ENCODE results near the gene LY6G5B. TPM values are rescaled to one million over a fixed set of nuclear protein-coding genes. Genes with fewer than 3 reads are reported as not detected.

The LY6G5B gene
- total and polyA plus RNA-seq, 2 experiments from 2014 or later = 7.9 to 8.4 TPM

DNA sequence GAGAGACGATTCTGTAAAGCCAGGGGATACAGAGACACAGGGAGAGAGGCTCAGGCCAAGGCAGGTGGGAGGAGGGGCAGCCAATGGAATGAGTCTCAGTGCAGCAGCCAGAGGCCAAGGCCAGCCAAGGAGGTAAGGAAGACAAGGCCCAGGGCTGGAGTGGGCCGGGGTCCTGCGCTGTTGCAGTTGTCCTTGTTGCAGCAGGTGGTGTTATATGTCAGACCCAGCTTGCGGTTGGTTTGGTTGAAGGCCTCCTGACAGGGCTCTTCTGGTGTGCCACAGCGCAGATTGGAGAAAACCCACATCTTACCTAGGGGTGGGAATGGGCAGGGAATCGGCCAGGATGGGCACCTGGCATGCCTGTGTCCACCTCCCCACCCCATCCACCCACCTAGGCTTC is 49.2 kb downstream of the LY6G5B start (continued):
- TF ChIP-seq, protein P1, sequence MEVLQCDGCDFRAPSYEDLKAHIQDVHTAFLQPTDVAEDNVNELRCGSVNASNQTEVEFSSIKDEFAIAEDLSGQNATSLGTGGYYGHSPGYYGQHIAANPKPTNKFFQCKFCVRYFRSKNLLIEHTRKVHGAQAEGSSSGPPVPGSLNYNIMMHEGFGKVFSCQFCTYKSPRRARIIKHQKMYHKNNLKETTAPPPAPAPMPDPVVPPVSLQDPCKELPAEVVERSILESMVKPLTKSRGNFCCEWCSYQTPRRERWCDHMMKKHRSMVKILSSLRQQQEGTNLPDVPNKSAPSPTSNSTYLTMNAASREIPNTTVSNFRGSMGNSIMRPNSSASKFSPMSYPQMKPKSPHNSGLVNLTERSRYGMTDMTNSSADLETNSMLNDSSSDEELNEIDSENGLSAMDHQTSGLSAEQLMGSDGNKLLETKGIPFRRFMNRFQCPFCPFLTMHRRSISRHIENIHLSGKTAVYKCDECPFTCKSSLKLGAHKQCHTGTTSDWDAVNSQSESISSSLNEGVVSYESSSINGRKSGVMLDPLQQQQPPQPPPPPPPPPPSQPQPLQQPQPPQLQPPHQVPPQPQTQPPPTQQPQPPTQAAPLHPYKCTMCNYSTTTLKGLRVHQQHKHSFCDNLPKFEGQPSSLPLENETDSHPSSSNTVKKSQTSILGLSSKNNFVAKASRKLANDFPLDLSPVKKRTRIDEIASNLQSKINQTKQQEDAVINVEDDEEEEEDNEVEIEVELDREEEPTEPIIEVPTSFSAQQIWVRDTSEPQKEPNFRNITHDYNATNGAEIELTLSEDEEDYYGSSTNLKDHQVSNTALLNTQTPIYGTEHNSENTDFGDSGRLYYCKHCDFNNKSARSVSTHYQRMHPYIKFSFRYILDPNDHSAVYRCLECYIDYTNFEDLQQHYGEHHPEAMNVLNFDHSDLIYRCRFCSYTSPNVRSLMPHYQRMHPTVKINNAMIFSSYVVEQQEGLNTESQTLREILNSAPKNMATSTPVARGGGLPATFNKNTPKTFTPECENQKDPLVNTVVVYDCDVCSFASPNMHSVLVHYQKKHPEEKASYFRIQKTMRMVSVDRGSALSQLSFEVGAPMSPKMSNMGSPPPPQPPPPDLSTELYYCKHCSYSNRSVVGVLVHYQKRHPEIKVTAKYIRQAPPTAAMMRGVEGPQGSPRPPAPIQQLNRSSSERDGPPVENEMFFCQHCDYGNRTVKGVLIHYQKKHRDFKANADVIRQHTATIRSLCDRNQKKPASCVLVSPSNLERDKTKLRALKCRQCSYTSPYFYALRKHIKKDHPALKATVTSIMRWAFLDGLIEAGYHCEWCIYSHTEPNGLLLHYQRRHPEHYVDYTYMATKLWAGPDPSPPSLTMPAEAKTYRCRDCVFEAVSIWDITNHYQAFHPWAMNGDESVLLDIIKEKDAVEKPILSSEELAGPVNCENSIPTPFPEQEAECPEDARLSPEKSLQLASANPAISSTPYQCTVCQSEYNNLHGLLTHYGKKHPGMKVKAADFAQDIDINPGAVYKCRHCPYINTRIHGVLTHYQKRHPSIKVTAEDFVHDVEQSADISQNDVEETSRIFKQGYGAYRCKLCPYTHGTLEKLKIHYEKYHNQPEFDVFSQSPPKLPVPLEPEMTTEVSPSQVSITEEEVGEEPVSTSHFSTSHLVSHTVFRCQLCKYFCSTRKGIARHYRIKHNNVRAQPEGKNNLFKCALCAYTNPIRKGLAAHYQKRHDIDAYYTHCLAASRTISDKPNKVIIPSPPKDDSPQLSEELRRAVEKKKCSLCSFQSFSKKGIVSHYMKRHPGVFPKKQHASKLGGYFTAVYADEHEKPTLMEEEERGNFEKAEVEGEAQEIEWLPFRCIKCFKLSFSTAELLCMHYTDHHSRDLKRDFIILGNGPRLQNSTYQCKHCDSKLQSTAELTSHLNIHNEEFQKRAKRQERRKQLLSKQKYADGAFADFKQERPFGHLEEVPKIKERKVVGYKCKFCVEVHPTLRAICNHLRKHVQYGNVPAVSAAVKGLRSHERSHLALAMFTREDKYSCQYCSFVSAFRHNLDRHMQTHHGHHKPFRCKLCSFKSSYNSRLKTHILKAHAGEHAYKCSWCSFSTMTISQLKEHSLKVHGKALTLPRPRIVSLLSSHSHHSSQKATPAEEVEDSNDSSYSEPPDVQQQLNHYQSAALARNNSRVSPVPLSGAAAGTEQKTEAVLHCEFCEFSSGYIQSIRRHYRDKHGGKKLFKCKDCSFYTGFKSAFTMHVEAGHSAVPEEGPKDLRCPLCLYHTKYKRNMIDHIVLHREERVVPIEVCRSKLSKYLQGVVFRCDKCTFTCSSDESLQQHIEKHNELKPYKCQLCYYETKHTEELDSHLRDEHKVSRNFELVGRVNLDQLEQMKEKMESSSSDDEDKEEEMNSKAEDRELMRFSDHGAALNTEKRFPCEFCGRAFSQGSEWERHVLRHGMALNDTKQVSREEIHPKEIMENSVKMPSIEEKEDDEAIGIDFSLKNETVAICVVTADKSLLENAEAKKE (CRISPR knock-in tag; IDR thresholded peaks at IDR 0.05) = no peak
- TF ChIP-seq ZNF331 (CRISPR knock-in tag; IDR thresholded peaks at IDR 0.05; ENCODE audit: low read depth) (no peak), EZH2 (IDR thresholded peaks at IDR 0.05; ENCODE audit: low read depth, unreplicated experiment) (no peak), ZNF114 (CRISPR knock-in tag; IDR thresholded peaks at IDR 0.05) (no peak), EZH2phosphoT487 (IDR thresholded peaks at IDR 0.05; ENCODE audit: unreplicated experiment) (no peak), JUNB (IDR thresholded peaks at IDR 0.05; ENCODE audit: unreplicated experiment) (no peak), STAT1 (IDR thresholded peaks at IDR 0.05; ENCODE audit: unreplicated experiment) (no peak)
- TF ChIP-seq, protein P2, sequence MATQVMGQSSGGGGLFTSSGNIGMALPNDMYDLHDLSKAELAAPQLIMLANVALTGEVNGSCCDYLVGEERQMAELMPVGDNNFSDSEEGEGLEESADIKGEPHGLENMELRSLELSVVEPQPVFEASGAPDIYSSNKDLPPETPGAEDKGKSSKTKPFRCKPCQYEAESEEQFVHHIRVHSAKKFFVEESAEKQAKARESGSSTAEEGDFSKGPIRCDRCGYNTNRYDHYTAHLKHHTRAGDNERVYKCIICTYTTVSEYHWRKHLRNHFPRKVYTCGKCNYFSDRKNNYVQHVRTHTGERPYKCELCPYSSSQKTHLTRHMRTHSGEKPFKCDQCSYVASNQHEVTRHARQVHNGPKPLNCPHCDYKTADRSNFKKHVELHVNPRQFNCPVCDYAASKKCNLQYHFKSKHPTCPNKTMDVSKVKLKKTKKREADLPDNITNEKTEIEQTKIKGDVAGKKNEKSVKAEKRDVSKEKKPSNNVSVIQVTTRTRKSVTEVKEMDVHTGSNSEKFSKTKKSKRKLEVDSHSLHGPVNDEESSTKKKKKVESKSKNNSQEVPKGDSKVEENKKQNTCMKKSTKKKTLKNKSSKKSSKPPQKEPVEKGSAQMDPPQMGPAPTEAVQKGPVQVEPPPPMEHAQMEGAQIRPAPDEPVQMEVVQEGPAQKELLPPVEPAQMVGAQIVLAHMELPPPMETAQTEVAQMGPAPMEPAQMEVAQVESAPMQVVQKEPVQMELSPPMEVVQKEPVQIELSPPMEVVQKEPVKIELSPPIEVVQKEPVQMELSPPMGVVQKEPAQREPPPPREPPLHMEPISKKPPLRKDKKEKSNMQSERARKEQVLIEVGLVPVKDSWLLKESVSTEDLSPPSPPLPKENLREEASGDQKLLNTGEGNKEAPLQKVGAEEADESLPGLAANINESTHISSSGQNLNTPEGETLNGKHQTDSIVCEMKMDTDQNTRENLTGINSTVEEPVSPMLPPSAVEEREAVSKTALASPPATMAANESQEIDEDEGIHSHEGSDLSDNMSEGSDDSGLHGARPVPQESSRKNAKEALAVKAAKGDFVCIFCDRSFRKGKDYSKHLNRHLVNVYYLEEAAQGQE (IDR thresholded peaks at IDR 0.05; ENCODE audit: unreplicated experiment) = no peak
- TF ChIP-seq, protein P3, sequence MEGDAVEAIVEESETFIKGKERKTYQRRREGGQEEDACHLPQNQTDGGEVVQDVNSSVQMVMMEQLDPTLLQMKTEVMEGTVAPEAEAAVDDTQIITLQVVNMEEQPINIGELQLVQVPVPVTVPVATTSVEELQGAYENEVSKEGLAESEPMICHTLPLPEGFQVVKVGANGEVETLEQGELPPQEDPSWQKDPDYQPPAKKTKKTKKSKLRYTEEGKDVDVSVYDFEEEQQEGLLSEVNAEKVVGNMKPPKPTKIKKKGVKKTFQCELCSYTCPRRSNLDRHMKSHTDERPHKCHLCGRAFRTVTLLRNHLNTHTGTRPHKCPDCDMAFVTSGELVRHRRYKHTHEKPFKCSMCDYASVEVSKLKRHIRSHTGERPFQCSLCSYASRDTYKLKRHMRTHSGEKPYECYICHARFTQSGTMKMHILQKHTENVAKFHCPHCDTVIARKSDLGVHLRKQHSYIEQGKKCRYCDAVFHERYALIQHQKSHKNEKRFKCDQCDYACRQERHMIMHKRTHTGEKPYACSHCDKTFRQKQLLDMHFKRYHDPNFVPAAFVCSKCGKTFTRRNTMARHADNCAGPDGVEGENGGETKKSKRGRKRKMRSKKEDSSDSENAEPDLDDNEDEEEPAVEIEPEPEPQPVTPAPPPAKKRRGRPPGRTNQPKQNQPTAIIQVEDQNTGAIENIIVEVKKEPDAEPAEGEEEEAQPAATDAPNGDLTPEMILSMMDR (conservative IDR thresholded peaks at IDR 0.05; ENCODE audit: low read depth in 2 of 2) = no peak

Data from GM23338 (cell line).